NCI-H446 treated with DMSO at 0.1 percent for 48 hours (cell line): ENCODE results near the gene RBM12.
A peak's percentile ranks its signal among the peaks of the same experiment; 100 is the strongest.

Experiments
- DNase-seq: peaks from one replicate; lab custom pipeline; 2025; lab: John Stamatoyannopoulos, UW

The RBM12 gene

DNA sequence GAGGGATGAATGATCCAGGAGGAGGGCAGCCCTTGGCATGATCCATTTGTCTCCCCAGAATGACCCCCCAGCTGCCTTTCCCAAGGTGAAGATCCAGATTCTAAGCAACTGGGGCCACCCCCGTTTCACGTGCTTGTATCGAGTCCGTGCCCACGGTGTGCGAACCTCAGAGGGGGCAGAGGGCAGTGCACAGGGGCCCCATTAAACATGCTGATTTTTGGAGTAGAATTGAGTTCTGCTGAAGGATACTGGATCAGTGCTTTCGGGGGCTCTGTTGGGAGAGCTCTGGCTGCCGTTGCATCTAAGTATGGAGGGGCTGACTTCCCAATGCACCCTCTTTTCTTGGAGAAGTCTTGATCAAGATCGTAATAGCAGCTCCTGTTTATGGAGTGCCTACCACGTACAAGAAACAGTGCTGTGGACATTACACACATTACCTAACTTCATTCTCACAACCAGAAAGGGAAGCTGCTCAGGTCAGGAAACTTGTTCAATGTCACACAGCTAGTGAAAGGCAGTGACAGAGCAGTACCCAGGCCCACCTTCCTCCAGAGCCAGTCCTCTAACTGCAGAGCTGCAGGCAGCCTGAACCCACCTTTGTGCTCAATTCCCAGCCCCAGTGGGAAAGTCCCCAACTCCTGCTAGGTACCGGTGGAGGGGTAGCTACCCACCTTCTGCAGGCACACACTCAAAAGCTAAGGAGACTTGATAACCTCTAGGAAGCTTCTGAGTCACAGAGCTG lies 43.7 kb downstream of the RBM12 start:
- DNase-seq, result no peak

DNA sequence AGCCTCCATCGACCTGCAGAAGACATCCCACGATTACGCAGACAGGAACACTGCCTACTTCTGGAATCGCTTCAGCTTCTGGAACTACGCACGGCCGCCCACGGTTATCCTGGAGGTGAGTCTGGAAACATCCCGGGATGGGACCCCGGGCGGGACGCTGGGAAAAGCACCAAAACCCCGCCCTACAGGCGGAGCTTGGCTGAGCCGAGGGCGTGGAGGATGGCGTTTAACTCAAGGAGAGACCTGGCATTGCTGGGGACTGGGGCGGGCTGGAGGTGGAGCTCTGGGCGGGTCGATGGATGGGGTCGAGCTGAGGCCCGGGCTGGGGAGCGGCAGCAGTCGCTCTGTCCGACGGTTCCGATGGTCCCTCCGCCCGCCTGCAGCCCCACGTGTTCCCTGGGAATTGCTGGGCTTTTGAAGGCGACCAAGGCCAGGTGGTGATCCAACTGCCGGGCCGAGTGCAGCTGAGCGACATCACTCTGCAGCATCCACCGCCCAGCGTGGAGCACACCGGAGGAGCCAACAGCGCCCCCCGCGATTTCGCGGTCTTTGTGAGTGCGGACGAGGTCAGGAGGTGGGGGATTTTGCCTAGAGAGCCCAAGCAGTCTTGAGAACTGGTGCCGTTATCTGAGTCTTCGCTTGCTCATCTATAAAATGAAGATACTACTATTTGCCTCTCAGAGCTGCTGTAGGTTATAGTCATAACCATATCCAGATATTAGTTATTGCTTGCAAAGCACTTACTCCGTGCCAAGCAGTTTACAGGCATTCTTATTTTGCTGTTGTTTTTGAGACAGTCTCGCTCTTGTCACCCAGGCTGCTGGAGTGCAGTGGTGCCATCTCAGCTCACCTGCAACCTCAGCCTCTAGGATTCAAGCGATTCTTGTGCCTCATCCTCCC lies 45.3 kb downstream of the RBM12 start:
- DNase-seq, result peak; percentile 68

DNA sequence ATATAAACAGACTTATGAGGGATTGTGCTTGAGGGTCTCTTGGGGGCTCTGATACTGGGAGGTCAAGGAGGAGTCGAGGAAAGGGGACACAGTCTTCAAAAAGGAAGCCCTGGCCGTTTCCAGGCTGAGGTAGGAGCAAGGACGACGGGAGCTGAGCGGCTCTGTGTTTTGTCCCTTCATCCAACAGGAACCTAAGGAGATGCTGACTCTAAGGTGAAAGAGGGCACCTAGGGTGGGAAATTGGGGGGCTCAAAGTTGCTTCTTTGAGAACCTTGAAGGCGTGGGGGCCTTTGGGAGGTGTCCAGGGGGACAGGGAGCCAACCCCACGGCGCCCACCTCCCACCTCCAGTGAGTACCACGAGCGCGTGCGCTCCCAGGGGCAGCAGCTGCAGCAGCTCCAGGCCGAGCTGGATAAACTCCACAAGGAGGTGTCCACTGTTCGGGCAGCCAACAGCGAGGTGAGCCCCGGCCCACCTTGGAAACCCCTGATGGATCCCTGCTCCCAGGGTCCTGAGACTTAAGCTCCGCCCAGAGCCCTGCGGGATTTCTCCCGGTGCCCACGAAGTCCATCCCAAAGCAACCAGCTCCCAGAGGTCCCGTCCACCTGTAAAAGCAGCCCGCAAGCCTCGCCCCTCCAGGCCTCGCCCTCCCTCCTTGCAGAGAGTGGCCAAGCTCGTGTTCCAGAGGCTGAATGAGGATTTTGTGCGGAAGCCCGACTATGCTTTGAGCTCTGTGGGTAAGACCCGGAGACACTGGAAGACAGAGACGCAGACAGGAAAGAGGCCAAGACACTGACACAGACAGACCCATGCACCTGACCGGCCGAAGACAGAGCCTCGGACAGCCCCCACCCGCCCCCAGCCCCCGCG lies 46.2 kb downstream of the RBM12 start:
- DNase-seq, result no peak

DNA sequence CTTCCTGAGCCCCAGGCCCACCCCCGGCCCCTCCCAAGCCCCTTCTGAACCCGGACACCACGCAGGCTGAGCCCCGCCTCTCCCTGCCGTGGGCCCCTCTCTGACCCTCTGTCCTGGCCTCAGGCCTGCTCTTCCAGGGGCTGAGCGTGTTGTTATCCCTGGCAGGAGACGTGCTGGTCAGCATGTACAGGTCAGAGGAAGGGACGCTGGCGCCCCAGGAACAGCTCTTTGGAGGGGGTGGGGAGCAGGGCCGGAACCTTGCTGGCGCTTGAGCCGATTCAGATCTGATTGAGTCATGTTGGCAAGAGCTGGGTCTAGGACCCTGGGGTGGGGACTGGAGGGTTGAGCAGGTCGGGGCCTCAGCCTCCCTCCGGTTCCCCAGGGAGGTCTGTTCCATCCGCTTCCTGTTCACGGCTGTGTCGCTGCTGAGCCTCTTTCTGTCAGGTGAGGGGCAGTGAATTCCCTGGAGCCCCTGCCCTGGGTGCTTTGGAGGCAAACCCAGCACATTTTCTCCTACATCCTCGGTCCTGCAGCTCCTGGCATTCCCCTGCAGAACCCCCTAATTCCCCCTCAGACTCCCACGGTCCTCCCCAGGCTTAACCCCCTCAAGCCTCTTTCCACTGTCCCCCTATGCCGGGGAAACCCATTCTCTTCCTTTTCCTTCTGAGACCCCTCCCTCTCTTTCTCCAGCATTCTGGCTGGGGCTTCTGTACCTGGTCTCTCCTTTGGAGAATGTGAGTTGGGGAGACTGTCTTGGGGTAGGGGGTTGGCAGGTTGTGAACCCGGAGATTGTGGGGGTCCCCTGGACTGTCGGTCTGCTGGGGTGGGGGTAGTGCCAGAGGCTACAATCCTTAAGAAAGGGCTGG lies 47.1 kb downstream of the RBM12 start:
- peak; percentile 8 for DNase-seq

DNA sequence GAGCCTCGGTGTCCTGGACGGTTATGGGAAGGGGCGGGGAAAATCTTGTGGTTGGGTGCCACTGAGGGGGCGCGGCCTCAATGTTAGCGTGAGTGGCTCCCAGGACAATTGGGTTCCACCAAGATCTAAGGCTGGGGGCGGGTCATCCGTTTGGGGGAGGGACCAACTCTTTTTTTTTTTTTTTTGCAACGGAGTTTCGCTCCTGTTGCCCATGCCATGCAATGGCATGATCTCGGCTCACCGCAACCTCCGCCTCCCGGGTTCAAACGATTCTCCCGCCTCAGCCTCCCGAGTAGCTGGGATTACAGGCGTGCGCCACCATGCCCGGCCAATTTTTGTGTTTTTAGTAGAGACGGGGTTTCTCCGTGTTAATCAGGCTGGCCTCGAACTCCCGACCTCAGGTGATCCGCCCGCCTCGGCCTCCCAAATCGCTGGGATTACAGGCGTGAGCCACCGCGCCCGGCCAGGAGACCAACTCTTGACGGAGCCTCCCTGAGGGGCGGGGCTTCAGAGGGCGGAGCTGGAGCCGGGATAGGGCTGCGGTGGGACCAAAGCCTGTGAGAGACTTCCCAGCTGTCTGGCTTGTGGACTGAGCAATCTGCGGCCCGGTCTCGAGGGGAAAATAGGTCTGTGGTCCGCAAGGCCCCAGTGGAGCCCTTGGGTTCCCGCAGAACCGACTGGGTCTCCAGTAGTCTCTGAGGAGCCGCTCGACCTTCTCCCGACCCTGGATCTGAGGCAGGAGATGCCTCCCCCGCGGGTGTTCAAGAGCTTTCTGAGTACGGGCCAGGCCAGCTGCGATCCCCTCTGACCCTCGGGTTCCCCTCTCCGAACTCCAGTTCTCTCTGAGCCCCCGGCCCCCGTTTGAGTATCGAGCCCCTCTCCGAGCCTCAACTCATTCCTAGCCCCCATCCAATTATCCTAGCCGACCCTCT lies 48.0 kb downstream of the RBM12 start:
- DNase-seq, result peak; percentile 26

DNA sequence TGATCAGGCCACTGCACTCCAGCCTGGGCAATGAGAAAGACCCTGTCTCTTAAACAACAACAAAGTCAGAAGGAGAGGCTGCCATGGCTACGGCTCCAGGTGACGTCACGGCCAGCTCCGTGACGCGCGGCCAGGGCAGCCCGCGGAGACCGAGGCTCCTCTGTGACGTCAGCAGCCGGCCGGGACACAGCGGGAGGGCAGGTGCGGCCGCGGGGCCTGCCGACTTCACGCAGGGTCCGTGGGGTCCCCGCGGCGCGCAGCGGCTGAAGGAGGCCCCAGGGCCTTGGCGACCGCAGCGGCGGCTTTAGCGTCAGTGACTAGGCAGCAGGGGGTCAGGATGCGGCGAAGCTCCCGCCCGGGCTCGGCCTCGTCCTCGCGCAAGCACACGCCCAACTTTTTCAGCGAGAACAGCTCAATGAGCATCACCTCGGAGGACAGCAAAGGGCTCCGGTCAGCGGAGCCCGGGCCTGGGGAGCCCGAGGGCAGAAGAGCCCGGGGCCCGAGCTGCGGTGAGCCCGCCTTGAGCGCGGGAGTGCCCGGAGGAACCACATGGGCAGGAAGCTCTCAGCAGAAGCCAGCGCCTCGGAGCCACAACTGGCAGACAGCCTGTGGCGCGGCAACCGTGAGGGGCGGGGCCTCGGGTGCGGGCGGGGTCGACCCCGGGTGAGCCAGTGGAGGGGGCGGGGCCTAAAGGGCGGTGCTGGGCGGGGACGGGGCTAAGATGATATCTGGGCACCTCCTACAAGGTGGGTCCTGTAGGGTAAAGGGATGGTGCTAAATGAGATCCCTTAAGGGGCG lies 48.8 kb downstream of the RBM12 start, which contains the start of gene SPAG4:
TSS of gene SPAG4 (plus strand) at position 163 of the 798 bp plus-strand sequence. CDS start at position 338, 175 bp downstream.
- peak; percentile 99 for DNase-seq

DNA sequence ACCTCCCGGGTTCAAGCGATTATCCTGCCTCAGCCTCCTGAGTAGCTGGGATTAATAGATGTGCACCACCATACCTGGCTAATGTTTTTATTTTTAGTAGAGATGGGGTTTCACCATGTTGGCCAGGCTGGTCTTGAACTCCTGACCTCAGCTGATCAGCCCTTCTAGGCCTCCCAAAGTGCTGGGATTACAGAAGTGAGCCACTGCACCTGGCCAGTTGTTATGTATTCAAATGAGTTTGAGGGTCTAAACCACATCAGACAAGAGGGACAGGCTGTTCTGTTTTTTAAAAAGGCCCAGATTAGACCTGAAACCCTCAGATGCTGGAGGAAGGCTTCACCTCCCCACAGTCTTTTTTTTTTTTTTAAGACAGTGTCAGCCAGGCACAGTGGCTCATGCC lies 53.2 kb downstream of the RBM12 start:
- no peak for DNase-seq

DNA sequence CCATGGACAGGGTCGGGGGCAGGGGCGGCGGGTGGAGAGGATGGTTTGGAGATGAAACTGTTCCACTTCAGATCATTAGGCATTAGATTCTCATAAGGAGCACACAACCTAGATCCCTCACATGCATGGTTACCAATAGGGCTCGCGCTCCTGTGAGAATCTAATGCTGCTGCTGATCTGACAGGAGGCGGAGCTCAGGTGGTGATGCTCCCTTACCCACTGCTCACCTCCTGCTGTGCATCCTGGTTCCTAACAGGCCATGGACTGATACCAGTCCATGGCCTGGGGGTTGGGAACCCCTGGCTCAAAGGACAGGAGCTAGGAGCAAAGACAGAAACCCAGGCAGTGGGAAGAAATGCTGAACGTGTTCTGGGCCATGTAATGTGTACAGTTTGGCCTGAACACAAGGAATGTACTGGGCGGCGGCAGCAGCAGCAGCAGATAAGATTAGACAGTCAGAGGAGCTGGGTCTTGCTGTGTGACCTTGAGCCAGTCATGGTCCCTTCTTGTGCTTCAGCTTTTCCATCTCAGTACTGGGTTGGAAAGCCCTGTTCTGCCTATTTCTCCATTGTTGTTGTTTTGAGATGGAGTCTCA lies 53.8 kb downstream of the RBM12 start:
- no peak for DNase-seq

DNA sequence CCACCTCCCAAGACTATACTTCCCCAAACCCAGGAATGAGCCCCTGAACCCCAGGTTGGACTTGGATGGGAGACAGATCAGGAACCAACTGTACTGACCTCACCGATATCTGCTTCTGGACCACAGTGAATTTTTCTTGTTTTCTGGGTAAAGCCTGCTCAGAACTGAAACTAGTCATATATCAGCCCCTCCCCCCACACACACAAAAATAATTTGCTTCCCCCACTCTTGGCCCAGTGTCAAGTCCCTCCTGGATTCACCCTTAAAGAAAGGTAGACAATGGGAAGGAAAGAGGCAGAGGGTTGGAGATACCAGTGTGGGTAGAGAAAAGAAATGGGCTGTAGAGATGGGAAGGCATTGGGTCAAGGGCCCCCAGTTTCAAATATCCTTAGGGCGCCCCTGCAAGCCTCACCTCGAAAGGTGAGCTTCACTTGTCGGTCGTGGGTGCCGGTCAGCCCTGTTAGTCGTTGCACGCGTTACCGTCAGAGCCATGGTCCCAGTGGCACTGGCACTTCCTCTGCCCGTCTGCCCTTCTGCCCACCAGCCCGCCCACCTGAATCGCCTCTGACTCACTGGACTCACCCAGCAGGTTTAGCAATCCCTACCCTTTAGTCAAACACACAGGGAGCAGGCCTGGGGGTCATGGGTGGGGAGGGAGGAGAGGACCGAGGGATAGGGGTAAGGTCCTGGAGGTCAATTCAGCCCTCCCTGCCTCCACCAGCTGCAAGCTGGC lies 57.5 kb downstream of the RBM12 start:
- DNase-seq, result no peak

DNA sequence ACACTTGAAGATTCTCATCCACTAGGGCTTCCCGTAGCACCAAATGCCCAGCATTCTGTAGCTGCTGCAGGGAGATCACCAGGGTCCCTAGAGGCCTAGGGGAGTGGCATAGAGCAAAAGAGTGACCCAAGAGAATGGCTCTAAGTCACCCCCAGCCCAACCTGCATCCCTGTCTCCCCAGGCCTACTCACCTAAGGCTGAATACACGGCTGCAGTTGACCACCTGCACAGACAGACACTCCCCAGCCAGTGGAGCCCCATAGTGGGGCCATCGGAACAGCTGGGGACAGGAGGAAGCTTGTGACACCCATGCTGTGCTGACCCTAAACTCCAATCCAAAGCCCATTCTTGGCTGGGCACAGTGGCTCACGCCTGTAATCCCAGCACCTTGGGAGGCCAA lies 58.6 kb downstream of the RBM12 start:
- DNase-seq, result no peak

DNA sequence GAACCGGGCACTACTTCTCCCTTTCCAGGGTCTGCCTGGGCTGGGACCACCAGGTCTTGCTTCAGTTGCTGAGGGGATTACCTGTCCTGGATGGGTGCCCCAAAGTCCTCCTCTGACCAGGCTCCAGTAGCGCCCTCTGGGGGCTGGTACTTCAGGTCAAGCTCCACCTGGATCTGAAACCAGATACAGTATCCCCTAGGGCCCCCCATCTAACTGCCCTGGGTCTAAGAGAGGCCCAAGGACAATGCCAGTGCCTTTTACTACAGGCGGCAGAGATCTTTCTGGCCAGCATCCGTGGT lies 60.3 kb downstream of the RBM12 start:
- DNase-seq, result no peak

DNA sequence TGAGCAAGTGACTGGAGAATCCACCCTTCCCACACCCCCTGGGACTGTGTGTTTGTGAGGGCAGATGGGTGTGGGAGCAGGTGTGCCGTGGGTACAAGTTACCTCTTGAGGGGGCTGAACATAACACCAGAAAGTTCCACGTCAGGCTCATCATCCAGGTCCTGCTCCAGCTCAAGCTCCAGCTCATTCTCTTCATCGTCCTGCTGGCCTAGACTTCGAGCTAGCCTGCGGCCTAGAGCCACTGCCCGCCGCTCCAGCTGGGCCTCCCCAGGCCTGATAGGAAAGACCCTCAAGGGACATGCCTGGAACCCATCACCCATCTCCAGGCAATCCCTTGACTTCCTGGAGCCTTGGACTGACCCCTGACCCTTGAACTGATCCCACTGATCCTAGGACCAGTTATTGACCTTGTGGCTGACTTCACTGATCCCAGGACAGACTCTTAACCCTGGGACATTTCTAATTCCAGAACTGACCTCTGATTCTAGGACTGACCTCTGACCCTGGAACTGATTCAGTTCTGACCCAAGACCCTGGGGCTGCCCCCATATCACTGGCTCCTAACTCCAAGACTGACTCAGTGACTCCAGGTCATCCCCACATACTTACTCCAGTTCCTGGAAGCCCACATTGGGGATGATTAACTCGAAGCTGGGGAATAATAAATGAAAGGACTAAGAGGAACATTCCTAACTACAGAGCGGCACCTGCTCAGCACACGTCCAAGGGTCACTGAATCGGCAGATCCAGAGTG lies 60.8 kb downstream of the RBM12 start:
- no peak for DNase-seq

DNA sequence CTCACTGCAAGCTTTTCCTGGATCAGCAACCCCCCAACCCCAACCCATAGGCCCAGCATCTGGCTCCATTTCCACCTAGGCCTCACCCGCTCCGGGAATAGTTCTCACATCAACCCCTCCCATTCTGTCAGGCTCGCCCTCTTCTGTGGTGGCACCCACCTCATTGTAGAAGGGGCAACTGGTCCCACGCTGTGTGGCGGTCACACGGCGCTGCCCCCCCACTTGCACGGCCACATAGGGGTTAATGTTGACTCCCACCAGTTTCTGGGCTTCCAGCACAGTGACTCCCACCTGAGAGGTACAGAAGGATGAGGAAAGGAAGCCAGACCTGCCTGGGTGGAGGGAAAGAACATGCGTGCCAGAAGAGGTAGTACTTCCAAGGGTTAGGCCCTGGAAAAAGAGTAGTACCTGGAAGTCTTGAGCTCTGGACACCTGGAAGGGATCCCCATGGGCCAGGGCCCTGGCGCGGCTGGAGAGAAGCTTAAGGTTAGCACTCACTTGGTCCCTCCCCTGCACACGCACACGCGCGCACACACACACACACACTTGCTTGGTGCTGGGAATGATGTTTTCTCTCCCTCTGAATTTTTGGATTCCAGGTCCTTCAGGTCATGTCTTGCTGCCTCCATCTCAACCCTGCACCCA lies 61.7 kb downstream of the RBM12 start:
- no peak for DNase-seq

DNA sequence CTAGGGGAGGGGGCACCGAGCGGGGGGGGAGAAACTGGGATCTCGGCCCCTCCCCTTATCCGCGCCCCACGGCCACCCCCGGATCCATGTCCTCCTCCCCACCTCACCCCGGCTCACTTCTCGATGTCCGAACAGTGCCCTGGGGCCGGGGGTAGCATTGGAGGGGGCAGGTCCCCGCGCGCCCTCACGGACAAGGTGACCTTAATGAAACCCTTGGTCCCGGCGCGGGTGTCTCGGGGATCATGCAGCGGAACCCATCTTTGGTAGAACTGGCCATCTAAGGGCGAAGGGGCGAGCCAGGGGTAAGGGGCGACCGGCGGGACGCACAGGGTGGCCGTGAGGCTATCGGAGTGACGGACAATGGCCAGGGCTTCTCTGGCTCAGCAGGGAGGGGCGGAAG lies 62.7 kb downstream of the RBM12 start:
- DNase-seq, result no peak

DNA sequence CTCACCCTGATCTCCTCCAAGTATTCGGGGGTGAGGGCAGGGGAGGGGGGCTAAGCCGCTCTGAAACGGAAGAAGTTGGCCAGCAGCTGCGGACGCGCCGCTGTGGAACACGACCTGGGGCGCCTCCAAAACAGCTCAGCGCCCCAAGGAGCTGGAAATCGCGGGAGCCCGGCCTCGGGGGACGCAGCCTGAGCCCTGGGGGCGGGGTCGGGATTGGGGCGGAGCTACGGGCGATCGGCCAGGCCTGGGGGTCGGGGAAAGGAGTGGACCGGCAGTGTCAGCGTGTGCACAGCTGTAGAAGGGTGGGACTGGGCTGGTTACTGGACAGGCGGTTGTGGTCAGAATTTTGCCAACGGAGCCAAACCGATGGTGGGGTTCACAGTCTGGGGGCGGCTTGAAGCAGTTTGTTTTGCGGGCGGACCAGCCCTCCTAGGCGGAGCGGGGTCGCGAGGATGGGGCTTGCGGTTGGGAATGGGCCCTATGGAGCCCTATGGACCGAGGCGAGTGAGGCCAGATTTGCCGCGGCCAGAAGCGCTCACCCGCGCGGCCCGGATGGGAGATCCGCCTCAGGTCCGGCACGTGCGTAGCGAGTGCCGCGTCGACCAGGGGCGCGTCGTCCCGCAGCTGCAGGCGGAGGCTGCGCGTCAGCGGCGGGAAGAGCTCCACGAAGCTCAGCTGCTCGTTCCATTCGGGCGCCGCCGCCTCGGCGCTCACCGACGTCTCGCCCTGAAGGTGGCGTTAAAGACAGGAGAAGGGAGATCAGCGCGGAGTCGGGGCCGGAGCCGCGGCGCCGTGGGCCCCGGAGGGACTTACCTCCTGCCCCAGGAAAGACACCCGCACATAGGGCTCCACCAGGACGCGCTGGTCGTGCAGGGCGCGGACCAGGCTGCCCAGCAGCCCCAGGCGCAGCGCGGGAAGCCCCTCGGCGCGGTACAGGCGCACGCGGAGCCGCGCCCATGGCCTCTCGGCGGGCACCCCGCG lies 63.4 kb downstream of the RBM12 start:
- DNase-seq, result no peak
